Left ventricle myocardium inferior (tissue), 1 donor: ENCODE data around the gene DCTN2. TPM values are rescaled to one million over a fixed set of nuclear protein-coding genes. Genes with fewer than 3 reads are reported as not detected.
A peak's percentile ranks its signal among the peaks of the same experiment; 100 is the strongest.
"Not testable (repeated sequence)": the region's sequence is repeated elsewhere in the genome, so short reads cannot be mapped to it uniquely, and the experiment has no call there.

Source experiments
- DNase-seq: peaks from one replicate; pipeline ENCODE4 v3.0.0-alpha.2; 2020
- H3K27ac ChIP-seq: fragments of 200-600 bp; replicated peaks from 2 replicates; pipeline ENCODE4 v1.8.0; 2021
- H3K27me3 ChIP-seq: fragments of 200-600 bp; 2 replicates; pipeline ENCODE4 v1.8.0; 2021; ENCODE audit warnings: low read depth
- H3K36me3 ChIP-seq: fragments of 200-600 bp; 2 replicates; pipeline ENCODE4 v1.8.0; 2021
- H3K4me1 ChIP-seq: fragments of 200-600 bp; 2 replicates; pipeline ENCODE4 v1.8.0; 2021
- H3K4me3 ChIP-seq: fragments of 200-600 bp; 2 replicates; pipeline ENCODE4 v1.8.0; 2021; ENCODE audit warnings: mild to moderate bottlenecking, moderate library complexity
- H3K9me3 ChIP-seq: fragments of 200-600 bp; replicated peaks from 2 replicates; pipeline ENCODE4 v1.8.0; 2021
- CTCF ChIP-seq: fragments of 200-600 bp; IDR thresholded peaks from 2 replicates; pipeline ENCODE4 v1.8.0; 2021; ENCODE audit warnings: antibody characterized with exemption, mild to moderate bottlenecking, borderline replicate concordance
- intact Hi-C: fragments of 100-400 bp; cut with micrococcal nuclease; formaldehyde crosslinking; loops from one replicate; pipeline ENCODE4 v1.11.0; 2022
- total RNA-seq: library from RNA; stranded (reverse); fragmentation: NEBNext Ultra II Directional; extraction: Animal tissue kit (Norgen Biotek cat#: 25700); gene quantifications from one replicate; pipeline ENCODE4 v1.2.1, GENCODE V29; 2021
- donor health status: DM: no; HTN: yes; CAD: no; lungs with severe emphysema.

The DCTN2 gene
- total RNA-seq, 1 donor from 2014 or later = 87.8 TPM

- Histone ChIP-seq H3K36me3 (peaks cover 40% of the 10 kb centered on the region), H3K27ac (peak overlapping the region; percentile 100), H3K9me3 (no peaks in the 10 kb centered on the region), H3K4me3 (peak overlapping the region; percentile 93), H3K27me3 (no peaks in the 10 kb centered on the region), H3K4me1 (peaks cover 74% of the 10 kb centered on the region)
- intact Hi-C loops = no loop called here
- no peak for TF ChIP-seq CTCF
- no peak for DNase-seq
These were observed 27.8 kb downstream of the DCTN2 start for GRCh38 chr12:57518920-57519795.

- Histone ChIP-seq H3K9me3 (no peaks in the 10 kb centered on the region), H3K36me3 (peaks cover 48% of the 10 kb centered on the region), H3K27ac (peak overlapping the region; percentile 100), H3K4me1 (peaks cover 66% of the 10 kb centered on the region), H3K4me3 (peak overlapping the region; percentile 93), H3K27me3 (no peaks in the 10 kb centered on the region)
- intact Hi-C loops = no loop called here
- TF ChIP-seq CTCF = no peak
- no peak for DNase-seq
These were observed 28.6 kb downstream of the DCTN2 start for GRCh38 chr12:57518176-57518919.

- peaks cover 54% of the 10 kb centered on the region for H3K36me3 ChIP-seq
- H3K9me3 ChIP-seq, DNase-seq, intact Hi-C loops, H3K27me3 ChIP-seq: not testable (repeated sequence)
- H3K27ac ChIP-seq = peak overlapping the region; percentile 100
- peak overlapping the region; percentile 93 for H3K4me3 ChIP-seq
- H3K4me1 ChIP-seq = peaks cover 63% of the 10 kb centered on the region
These were observed 29.3 kb downstream of the DCTN2 start for GRCh38 chr12:57517718-57518117.

- peak overlapping the region; percentile 93 for H3K4me3 ChIP-seq
- H3K27me3 ChIP-seq = no peaks in the 10 kb centered on the region
- intact Hi-C loops = no loop called here
- peaks cover 62% of the 10 kb centered on the region for H3K4me1 ChIP-seq
- peaks cover 59% of the 10 kb centered on the region for H3K36me3 ChIP-seq
- no peaks in the 10 kb centered on the region for H3K9me3 ChIP-seq
- no peak for TF ChIP-seq CTCF
- no peak for DNase-seq
- peak overlapping the region; percentile 100 for H3K27ac ChIP-seq
These were observed 29.8 kb downstream of the DCTN2 start for GRCh38 chr12:57517187-57517586.

- DNase-seq = no peak
- Histone ChIP-seq H3K36me3 (peaks cover 64% of the 10 kb centered on the region), H3K4me3 (peak overlapping the region; percentile 93), H3K9me3 (no peaks in the 10 kb centered on the region), H3K4me1 (peaks cover 57% of the 10 kb centered on the region), H3K27ac (peak overlapping the region; percentile 100), H3K27me3 (no peaks in the 10 kb centered on the region)
- intact Hi-C loops = no loop called here
- no peak for TF ChIP-seq CTCF
These were observed 30.3 kb downstream of the DCTN2 start for GRCh38 chr12:57516617-57517153.
